MM.1S (cell line): Measurements from ENCODE around the gene PLS1.

ENCODE experiments used
- CTCF ChIP-seq: fragments of 300-600 bp; sonication (generic); IDR thresholded peaks from 2 replicates; pipeline ENCODE4 v1.5.1; 2016; ENCODE audit warnings: antibody characterized with exemption, low read length, mixed read lengths
- EZH2 ChIP-seq: fragments of 300-600 bp; sonication (generic); optimal IDR thresholded peaks from 2 replicates; pipeline ENCODE3; 2017; ENCODE audit warnings: low read depth, mild to moderate bottlenecking, antibody characterized with exemption, low read length, mixed read lengths
- EZH2phosphoT487 ChIP-seq: fragments of 300-600 bp; sonication (generic); IDR thresholded peaks from 2 replicates; pipeline ENCODE4 v1.6.1; 2018; ENCODE audit warnings: antibody characterized with exemption, low read length

GRCh38 chr3:142663865-142664264 is 67.7 kb downstream of the PLS1 start:
- no peak for TF ChIP-seq EZH2
- no peak for TF ChIP-seq CTCF
- TF ChIP-seq EZH2phosphoT487: no peak
